Midbrain (tissue), 1 donor: ENCODE data around the gene BPIFA3.

Source experiments
- DNase-seq: peaks from one replicate; lab custom pipeline; 2025; lab: John Stamatoyannopoulos, UW

The BPIFA3 gene

DNA sequence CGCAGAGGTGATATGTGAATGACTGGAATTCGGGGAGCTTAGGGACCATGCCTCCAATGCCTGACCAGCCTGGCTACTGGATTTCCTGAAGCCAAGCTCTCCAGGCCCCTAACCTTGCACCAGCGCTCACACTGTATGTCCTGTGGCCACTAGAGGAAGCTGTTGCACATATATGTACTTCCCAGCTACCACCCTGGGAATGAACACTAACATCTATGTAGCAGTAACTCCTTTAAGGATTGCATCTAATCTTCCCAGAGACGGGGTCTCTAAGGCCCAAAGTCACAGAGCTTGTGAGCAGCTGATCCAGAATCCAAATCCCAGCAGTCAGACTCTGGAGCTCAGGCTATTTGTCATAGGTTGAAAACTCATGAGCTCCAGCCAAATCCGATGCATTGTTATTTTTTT is 45.5 kb downstream of the BPIFA3 start:
- peak; percentile 78 for DNase-seq

DNA sequence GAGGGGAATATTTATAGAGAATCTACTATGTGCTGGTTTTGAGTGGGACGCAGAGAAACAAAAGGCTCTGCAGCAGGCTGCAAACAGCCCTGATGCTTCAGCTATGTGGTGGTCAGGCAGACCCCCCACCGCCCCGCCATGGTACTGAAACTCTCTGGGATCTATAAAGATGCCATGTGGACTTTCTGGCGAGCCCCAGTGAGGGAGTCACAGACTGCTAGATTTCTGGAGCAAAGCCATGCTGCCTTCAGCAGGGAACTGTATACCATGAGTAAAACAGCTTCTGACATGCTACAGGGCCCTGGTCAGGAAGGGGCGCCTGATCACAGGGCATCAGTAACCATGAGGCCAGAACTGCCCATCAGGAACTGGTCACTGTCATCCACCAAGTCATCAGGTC is 46.6 kb downstream of the BPIFA3 start:
- no peak for DNase-seq

GRCh38 chr20:33267701-33268100 is 50.5 kb downstream of the BPIFA3 start:
- no peak for DNase-seq

DNA sequence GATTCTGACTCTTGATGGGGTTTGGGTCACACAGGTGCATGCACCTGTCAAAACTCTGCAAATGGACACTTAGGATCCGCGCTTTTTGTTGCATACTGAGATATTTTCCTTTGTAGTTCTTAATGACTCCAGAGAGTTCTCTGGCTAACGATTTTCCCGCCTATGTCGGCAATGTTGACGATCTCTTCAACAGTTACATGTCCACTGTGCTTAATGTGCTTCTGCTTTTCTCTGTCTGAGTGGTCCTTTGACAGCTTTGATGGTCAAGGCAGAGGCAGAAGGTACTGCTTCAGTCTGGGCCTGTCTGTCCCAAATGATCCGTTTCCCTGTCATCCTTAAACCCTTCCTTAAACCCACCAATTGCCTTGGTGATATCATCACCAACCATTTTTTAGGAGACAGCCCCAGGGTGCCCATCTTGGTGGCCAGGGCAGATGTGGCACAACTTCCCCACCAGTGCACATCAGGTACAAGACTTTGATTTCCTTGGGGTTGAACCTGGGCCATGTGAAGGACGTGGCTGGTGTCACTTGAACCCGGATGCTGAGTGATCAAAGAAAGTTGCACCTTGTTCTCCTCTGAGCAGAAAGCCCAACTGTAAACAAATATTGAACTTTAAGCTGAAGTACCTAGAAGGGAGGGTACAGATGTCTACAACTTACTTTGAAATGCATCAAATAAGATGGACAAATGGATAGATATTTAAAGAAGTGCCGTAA is 55.2 kb downstream of the BPIFA3 start:
- no peak for DNase-seq

DNA sequence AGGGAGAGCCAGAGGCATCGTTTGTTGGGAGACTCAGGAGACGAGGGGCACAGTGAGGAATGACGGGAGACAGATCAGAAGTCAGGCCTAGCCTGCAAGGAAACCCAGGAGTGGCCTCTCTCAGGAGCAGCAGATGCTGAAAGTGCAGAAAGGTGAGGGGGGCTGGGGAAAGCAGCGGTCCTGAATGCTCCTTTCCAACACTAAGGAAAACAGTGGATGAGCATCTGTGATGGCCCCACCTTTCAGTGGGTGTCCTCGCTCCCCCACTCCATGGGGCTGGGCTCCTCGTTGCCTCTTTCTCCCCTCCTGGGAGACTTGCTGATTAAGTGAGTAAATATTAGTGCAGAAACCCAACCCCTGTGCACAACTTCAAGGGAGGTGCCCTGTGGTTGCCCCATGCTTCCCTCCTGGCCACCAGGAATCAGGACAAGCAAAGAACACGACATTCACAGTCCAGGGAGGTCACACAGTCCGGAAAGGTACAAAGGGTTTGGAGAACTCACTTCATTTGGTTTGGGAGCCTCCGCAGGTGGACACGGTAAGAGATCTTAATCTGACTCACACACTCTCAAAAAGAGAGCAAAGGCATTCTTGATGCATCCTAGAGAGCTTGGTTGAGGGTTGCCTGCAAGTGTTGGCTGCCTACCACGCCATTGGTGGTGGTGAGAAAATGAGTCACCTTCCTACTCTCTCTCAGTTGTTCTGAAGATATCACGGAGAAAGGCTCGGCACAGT is 56.1 kb downstream of the BPIFA3 start:
- no peak for DNase-seq

- DNase-seq: no peak
These were observed 58.1 kb downstream of the BPIFA3 start for GRCh38 chr20:33275215-33275614.

DNA sequence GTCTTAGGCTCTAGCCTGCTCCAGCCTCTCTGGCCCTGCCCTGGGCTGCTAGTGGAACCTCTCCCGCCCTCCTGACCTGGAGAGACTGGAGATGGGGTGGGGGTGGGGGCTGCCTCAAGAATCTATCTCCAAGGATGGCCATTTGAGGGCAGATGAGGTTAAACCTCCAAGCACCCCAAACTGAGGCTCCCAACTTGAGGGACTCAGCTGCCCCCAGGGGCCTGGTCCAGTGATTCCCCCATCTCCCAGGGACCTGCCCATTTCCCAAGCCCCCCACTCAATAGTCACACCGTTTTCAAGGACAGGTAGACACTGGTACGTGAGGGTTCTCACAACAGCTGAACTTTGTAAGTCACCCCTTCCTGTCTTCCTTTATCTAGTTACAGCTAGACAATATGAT is 58.7 kb downstream of the BPIFA3 start:
- no peak for DNase-seq

GRCh38 chr20:33276303-33277113 is 59.4 kb downstream of the BPIFA3 start:
- no peak for DNase-seq
